A673 (cell line): Measurements from ENCODE around the gene ADRA2C. TPM values are rescaled to one million over a fixed set of nuclear protein-coding genes. Genes with fewer than 3 reads are reported as not detected.

Experiments used
- BruUV-seq: library from RNA; stranded (reverse); fragments of 400-500 nt; replicated peaks from 2 replicates; lab custom pipeline; 2021; lab: Mats Ljungman, UMichigan
- CTCF ChIA-PET: fragments of 300-600 bp; sonication (Branson Sonifier 250); formaldehyde crosslinking; loops from one replicate; lab custom pipeline; 2022; ENCODE audit warnings: antibody characterized with exemption; lab: Charles Lee
- POLR2A ChIA-PET: fragments of 300-600 bp; sonication (Branson Sonifier 250); formaldehyde crosslinking; loops from one replicate; lab custom pipeline; 2022; ENCODE audit warnings: antibody characterized with exemption; ENCODE audit not compliant: low non-redundant PET; lab: Charles Lee
- DNase-seq: peaks from one replicate; pipeline ENCODE4 v3.0.0-alpha.2; 2015; ENCODE audit warnings: low spot score
- H3K27ac ChIP-seq: fragments of 200-600 bp; sonication (generic); 2 replicates; pipeline ENCODE4 v1.5.1; 2016; ENCODE audit warnings: mixed run types, low read depth, mild to moderate bottlenecking, mixed read lengths, antibody characterized with exemption, low read length; ENCODE audit not compliant: poor library complexity, severe bottlenecking
- H3K27me3 ChIP-seq: fragments of 200-600 bp; sonication (generic); replicated peaks from 2 replicates; pipeline ENCODE4 v1.6.1; 2017; ENCODE audit warnings: mixed run types, low read depth, mild to moderate bottlenecking, mixed read lengths, antibody characterized with exemption, low read length; ENCODE audit not compliant: insufficient read depth, poor library complexity
- H3K36me3 ChIP-seq: fragments of 200-600 bp; sonication (generic); 2 replicates; pipeline ENCODE4 v1.6.1; 2016; ENCODE audit warnings: mixed run types, mild to moderate bottlenecking, mixed read lengths, antibody characterized with exemption, low read length; ENCODE audit not compliant: insufficient read depth, poor library complexity, severe bottlenecking
- H3K4me1 ChIP-seq: fragments of 200-600 bp; sonication (generic); 2 replicates; pipeline ENCODE4 v1.6.1; 2017; ENCODE audit warnings: mixed run types, mild to moderate bottlenecking, mixed read lengths, antibody characterized with exemption, low read length; ENCODE audit not compliant: insufficient read depth, poor library complexity, severe bottlenecking
- H3K4me3 ChIP-seq: fragments of 200-600 bp; sonication (generic); 2 replicates; pipeline ENCODE4 v1.5.1; 2016; ENCODE audit warnings: low read depth, mixed run types, mild to moderate bottlenecking, mixed read lengths, low read length; ENCODE audit not compliant: poor library complexity, severe bottlenecking
- H3K9me3 ChIP-seq: fragments of 200-600 bp; sonication (generic); 2 replicates; pipeline ENCODE4 v1.6.1; 2016; ENCODE audit warnings: mixed run types, low read depth, mild to moderate bottlenecking, mixed read lengths, antibody characterized with exemption, low read length; ENCODE audit not compliant: poor library complexity, severe bottlenecking
- CTCF ChIP-seq: fragments of 300-800, 200-600 bp; sonication (generic); conservative IDR thresholded peaks from 2 replicates; pipeline ENCODE4 v1.5.1; 2017; ENCODE audit warnings: low read depth, mild to moderate bottlenecking, antibody characterized with exemption, low read length, moderate library complexity, mixed read lengths
- EZH2 ChIP-seq: fragments of 200-600 bp; sonication (generic); IDR thresholded peaks from 2 replicates; pipeline ENCODE4 v1.6.1; 2017; ENCODE audit warnings: borderline replicate concordance, low read depth, mild to moderate bottlenecking, mixed read lengths, antibody characterized with exemption, low read length; ENCODE audit not compliant: poor library complexity, severe bottlenecking
- intact Hi-C: fragments of 100-400 bp; cut with micrococcal nuclease; formaldehyde crosslinking; loops from one replicate; pipeline ENCODE4 v1.10.0; 2022; ENCODE audit not compliant: unreplicated experiment
- total RNA-seq: library from RNA; stranded (reverse); gene quantifications from 2 replicates; pipeline ENCODE4 v1.2.3, GENCODE V29; 2021

Gene ADRA2C
- total RNA-seq, 1 experiment from 2014 or later = 14.8 TPM

DNA sequence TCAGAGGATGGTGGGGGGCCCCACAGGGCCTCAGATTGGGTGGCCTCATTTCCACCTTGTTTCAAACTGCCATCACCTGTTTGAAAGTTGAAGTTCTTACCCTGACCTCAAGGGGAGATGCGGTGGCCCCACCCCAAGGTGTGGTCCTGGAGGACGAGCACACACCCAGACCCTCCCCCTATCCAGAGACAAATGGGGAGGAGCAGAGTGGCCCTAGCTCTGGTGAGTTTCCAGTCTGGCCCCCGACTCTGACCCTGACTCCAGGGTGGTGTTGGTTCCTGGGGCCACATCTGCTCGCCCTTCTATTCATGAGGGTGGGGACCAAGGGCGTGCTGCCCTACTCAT is 36.3 kb upstream of the ADRA2C start:
- CTCF ChIA-PET = no interaction called here
- Histone ChIP-seq H3K4me3 (no peak overlapping the region), H3K27me3 (no peaks in the 10 kb centered on the region), H3K9me3 (no peaks in the 10 kb centered on the region), H3K4me1 (peaks cover 13% of the 10 kb centered on the region), H3K27ac (no peak overlapping the region), H3K36me3 (no peaks in the 10 kb centered on the region)
- POLR2A ChIA-PET = no interaction called here
- DNase-seq = no peak
- intact Hi-C loops = no loop called here
- no TSS peak for BruUV-seq
- TF ChIP-seq CTCF = no peak
- TF ChIP-seq EZH2 = no peak

GRCh38 chr4:3730422-3731190 is 35.6 kb upstream of the ADRA2C start:
- CTCF ChIA-PET = interaction anchor here (0.9 kb wide), 1 partner anchor 150 kb away, joined by 12 read pairs; no protein-coding TSS in a partner anchor
- BruUV-seq = no TSS peak
- intact Hi-C loops = no loop called here

More at GRCh38 chr4:3730422-3731190, 35.6 kb upstream of the ADRA2C start:
- POLR2A ChIA-PET = no interaction called here
- Histone ChIP-seq H3K27ac (no peak overlapping the region), H3K4me3 (no peak overlapping the region), H3K27me3 (no peaks in the 10 kb centered on the region), H3K9me3 (no peaks in the 10 kb centered on the region), H3K36me3 (no peaks in the 10 kb centered on the region), H3K4me1 (peaks cover 7% of the 10 kb centered on the region)
- TF ChIP-seq EZH2 (no peak), CTCF (no peak)
- DNase-seq = no peak
